NCI-H2196 treated with DMSO at 0.1 percent for 48 hours (cell line): ENCODE results near the gene SRL.
"Not testable (repeated sequence)": the region's sequence is repeated elsewhere in the genome, so short reads cannot be mapped to it uniquely, and the experiment has no call there.

ENCODE experiments used
- DNase-seq: peaks from one replicate; lab custom pipeline; 2025; ENCODE audit not compliant: unreplicated experiment; lab: John Stamatoyannopoulos, UW

The SRL gene

GRCh38 chr16:4227040-4227332 is 14.9 kb downstream of the SRL start:
- DNase-seq, result no peak

- DNase-seq, result no peak
Measured at GRCh38 chr16:4226251-4227039, 15.4 kb downstream of the SRL start.

DNA sequence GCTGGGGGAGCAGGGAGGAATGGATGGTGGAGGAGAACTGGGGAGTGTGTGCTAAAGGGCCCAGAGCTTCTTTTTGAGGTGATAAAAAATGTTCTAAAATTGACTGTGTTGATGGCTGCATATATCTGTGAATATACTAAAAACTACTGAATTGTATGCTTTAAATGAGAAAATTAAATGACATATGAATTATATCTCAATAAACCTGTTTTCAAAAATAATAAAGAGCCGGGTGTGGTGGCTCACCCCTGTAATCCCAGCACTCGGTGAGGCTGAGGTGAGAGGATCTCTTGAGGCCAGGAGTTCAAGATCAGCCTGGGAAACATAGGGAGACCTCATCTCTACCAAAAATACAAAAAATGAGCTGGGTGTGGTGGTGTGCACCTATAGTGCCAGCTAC is 16.8 kb downstream of the SRL start:
- no peak for DNase-seq

DNA sequence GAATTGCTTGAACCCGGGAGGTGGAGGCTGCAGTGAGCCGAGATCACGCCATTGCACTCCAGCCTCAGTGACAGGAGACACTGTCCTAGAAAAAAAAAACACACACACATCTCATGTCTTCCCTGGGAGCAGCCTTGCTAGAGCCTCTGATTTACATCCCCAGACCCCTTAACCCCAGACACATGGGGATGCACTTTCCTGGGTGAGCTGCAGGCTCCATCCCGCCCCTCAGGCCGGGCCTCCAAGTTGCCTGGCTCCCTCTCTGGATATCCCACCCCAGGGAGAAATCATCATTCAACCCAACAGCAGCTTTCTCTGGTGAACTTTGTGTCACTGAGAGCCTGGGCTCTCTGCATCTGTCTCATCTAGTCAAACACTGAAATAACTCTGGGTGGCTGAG is 21.5 kb downstream of the SRL start:
- no peak for DNase-seq

DNA sequence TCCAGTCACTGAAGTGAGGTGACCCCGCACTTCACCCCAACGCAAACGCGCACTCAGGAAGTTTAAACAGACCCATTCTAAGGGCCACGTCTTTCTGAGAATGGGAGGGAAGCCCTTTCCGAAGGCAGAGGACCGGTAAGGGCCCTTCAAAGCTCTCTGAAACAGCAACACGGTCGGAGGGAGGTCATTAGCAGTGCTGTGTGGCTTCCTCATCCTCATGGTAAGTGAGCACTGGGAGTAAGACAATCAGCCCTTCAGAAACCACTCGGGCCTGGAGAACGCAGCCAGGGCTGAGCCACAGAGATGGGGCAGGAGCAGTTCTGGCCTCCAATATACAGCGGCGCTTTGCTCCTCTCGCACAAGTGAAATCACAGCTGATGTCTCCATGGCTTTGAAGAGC is 23.7 kb downstream of the SRL start:
- no peak for DNase-seq

DNA sequence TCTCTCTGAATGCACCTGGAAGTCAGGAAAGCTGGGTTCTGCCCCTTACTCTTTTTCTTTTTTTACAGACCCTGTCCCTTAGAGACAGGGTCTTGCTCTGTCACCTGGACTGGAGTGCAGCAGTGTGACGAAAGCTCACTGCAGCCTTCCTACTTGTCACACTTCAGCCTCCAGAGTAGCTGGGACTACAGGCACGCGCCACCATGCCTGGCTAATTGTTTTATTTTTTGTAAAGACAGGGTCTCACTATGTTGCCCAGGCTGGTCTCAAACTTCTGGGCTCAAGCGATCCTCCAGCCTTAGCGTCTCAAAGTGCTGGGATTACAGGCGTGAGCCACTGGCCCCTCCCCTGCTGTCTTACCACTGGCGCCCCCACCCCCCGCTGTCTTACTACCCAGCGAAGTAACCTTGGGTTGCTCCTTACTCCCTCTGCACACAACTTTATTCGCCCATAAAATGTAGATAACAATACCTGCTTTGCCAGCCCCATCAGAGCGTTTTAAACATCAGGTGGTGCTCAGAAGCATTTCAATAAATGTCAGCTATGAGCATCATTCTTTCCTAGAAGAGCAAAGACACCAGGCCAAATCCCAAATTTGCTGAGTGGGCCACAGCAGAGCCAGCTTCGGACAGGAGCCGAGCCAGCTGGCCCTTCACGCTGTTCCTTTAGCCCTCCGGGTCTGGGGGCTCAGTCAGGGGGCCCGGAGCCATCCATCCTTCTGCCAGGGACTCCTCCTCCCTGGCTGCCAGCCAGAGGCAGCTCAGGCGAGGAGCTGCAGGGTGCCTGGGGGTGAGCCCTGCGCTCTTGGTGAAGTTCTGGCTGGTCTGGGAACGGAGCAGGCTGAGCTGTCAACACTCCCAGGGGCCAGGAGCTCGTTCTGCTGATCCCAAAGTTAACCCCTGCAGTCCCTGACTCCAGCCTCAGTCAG is 24.4 kb downstream of the SRL start:
- DNase-seq, result no peak

DNA sequence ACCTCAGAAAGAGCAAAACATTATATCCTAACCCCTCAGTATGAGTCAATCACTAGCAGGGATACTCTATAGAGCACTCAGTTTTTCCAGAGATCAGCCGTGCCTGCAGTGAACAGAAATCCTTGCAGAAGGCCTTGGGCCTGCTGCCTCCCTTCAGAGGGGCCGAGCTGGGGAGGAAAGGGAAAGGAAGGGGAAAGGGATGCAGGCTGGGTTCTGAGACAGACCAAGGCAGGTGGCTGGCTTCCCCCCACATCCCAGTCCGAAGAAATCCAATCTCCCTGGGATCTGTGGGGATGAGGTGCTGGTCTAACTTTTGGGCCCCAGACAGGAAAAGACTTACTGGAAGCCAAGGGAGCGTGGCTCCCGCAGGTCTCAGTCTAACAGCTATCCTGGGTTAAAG is 25.3 kb downstream of the SRL start:
- DNase-seq, result no peak

GRCh38 chr16:4215106-4215505 is 26.8 kb downstream of the SRL start:
- DNase-seq, result no peak

- no peak for DNase-seq
Measured at GRCh38 chr16:4214215-4214621, 27.7 kb downstream of the SRL start.

GRCh38 chr16:4213737-4214136 is 28.1 kb downstream of the SRL start:
- no peak for DNase-seq

GRCh38 chr16:4212934-4213296 is 29.0 kb downstream of the SRL start:
- no peak for DNase-seq

- DNase-seq, result no peak
Measured at GRCh38 chr16:4212211-4212933, 29.5 kb downstream of the SRL start.

GRCh38 chr16:4211445-4212210 is 30.3 kb downstream of the SRL start:
- not testable (repeated sequence) for DNase-seq

DNA sequence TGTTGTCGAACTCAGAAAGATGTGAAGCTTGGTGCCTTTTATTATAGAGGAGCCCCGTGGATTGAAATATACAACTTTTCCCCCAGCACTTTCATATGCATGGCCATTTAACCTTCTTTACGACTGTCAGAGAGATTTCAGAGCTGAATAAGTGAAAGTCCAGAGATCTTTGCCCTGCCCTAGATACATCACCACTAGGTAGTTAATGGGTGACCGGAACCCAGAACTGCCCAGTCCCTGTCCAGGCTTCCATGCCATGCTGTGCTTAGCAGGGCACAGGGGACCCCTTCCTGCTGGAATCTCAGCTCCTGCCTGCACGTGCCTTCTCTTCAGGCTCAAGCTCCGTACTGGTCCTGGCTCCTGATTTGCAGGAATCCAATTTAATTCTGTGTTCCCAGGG is 32.2 kb downstream of the SRL start:
- DNase-seq, result no peak

- no peak for DNase-seq
Measured at GRCh38 chr16:4208341-4208751, 33.5 kb downstream of the SRL start.

DNA sequence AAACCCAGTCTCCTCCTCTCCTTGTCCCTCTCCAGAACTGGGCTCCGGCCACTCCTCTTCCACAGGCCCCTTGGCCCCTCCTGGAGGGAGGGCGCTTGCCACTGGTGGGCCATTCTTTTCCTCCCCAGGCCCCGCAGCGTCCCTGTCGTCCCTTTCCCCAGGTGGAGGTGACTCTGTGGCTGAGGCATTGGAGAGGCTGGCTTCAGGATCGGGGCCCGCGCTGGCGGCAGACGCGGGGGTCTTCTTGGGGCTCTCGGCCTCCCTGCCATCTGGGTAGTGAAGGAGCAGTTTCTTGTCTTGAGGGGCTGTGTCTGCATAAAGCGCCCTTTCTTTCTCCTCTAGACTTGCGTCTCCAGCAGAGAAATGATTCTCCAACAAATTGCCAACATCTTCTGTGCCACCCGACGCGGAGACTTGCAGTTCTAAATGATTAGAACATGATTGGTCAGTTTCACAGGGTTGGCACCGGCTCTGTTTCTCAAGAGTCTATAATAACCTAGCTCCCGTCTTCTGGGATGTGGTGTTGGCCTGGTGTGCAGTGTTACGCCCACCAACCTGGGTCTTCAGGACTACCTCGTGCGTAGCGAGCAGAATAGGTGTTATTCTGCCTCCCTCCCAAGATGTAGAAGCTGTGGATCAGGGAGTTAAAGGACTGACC is 34.1 kb downstream of the SRL start:
- no peak for DNase-seq

DNA sequence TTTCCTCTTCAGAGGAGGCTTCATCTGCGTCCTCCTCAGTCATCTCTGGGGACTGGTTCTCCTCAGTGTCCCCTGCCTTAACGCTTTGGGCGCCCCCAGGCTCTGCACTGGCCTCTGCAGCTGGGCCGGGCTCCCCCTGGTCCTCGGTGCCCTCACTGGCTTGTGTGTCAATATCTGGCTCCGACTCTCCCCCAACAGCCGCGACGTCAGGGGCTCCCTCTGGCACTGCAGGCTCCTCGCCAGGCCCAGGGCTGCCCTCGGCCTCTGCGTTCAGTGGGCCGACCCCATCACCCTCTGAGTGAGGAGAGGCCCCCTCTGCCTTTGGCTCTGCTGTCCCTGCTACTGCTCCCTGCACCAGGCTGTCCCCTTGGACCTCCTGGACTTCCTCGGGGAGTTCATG is 34.7 kb downstream of the SRL start:
- no peak for DNase-seq

DNA sequence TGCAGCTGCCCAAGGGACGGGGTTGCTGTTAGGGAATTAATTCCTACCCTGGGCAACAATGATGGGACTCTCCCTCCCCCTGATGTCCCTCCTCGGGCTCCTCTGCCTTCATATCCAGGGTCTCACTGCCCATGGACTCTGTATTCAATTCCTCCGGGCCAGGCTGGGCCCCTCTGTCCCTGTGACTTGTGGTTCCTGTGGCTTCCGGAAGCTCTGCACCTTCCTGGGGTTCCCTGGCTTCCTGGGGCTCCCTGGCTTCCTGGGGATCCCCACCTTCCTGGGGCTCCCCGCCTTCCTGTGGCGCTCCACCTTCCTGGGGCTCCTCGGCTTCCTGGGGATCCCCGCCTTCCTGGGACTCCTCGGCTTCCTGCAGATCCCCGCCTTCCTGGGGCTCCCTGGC is 35.2 kb downstream of the SRL start:
- DNase-seq, result no peak

DNA sequence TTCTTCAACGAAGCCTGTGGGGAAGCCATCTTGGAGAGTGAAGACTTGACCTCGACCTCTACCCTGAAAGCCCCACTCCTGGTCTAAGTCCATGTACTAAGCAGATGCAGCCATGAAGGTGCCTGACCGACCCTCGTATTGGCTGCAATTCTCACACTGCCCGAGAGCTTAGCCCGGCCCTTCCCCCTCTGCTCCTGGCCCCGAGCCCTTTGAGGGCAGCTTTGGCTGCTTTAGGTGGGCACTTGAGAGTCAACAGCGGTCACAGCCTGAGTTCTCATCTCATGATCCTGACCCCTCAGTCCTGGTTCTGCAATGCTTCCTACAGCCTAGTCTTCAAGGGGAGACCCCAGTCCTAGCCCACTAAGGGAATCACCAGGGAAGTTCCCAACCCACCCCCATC is 35.9 kb downstream of the SRL start:
- no peak for DNase-seq

- DNase-seq, result no peak
Measured at GRCh38 chr16:4204521-4204920, 37.4 kb downstream of the SRL start.

DNA sequence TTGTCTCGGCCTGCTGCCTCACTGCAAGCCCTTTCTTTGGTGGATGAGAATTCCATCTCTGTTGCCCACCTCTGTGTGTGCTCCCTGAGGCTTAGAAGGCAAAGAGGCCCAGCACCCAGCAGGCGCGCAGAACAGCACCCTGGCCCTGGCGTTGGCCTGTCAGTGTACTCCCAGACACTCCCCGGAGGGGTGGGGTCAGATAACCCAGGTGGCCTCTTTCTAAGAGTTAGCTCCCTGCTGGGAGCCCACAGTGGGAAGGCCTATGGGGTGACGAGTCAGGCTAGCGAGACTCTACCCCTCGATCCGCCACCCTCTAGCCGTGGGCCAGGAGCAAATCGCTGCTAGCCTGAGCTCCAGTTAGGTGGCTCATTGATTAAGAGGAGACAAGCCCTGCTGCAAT is 38.1 kb downstream of the SRL start:
- no peak for DNase-seq
